Muscle of leg (tissue), 11 donors: ENCODE measurements around the gene IARS2. TPM values are rescaled to one million over a fixed set of nuclear protein-coding genes. Genes with fewer than 3 reads are reported as not detected.
A peak's percentile ranks its signal among the peaks of the same experiment; 100 is the strongest.
"Not testable (repeated sequence)": the region's sequence is repeated elsewhere in the genome, so short reads cannot be mapped to it uniquely, and the experiment has no call there.

Source experiments
- DNase-seq: peaks from one replicate; pipeline ENCODE4 v3.0.0; 2013
- H3K27ac ChIP-seq: one replicate; pipeline ENCODE4 v1.5.1; 2013; ENCODE audit warnings: mild to moderate bottlenecking, low read length, control low read depth
- H3K27me3 ChIP-seq: one replicate; pipeline ENCODE4 v1.6.1; 2013; ENCODE audit warnings: low read length; ENCODE audit not compliant: control insufficient read depth, insufficient read depth
- H3K36me3 ChIP-seq: one replicate; pipeline ENCODE4 v1.6.1; 2013; ENCODE audit warnings: low read length; ENCODE audit not compliant: control insufficient read depth, insufficient read depth
- H3K4me1 ChIP-seq: one replicate; pipeline ENCODE4 v1.6.1; 2013; ENCODE audit warnings: low read length; ENCODE audit not compliant: control insufficient read depth, insufficient read depth
- H3K4me3 ChIP-seq: one replicate; pipeline ENCODE4 v1.5.1; 2013; ENCODE audit warnings: low read length, control low read depth
- H3K9me3 ChIP-seq: replicated peaks from 2 replicates; pipeline ENCODE4 v1.6.1; 2013; ENCODE audit warnings: low read depth, low read length; ENCODE audit not compliant: control insufficient read depth
- WGBS: methylation state at CpG from one replicate; pipeline ENCODE4 v1.1.5; 2013; ENCODE audit warnings: missing lambda C conversion rate; ENCODE audit not compliant: insufficient coverage; 5-methylcytosine and 5-hydroxymethylcytosine counted together
- polyA plus RNA-seq, 8 donors: library from polyadenylated mRNA; unstranded; fragments of 120-200 nt; gene quantifications; one replicate each; pipeline versions ENCODE4 v1.2.1 to v1.2.3, GENCODE V29; 2013; ENCODE audit warnings: inconsistent platforms in 1 of 8, low replicate concordance in 1 of 8; ENCODE audit not compliant: insufficient read length in 8 of 8, insufficient read depth in 1 of 8
- total RNA-seq: library from RNA; stranded (reverse); fragments of 120-200 nt; gene quantifications from one replicate; pipeline ENCODE4 v1.2.4, GENCODE V29; 2013

The IARS2 gene
- total and polyA plus RNA-seq, 9 donors = 45.3 to 53.0 (median 49.3) TPM

DNA sequence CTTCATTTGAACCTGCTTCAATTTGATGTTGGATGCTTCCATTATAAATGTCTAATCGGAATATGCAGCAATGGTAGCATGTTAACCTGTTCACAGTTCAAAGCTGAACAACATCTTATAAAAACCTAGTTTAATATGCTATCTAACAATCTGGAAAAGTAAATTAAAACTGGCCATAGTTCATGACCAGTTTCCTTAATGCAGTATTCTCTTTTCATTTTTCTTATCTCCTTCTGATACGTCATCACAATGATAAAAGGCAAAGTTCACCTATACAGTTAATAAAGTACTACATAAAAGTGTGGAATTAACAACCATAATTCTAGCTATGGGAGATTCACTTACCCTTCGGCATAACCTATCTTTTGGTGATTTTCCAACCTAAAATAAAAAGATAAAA lies 65.1 kb downstream of the IARS2 start:
- WGBS = no CpG with 5 or more reads among the region's 3 CpGs
- Histone ChIP-seq H3K4me3 (no peak overlapping the region), H3K27me3 (no peaks in the 10 kb centered on the region), H3K4me1 (no peaks in the 10 kb centered on the region), H3K9me3 (no peaks in the 10 kb centered on the region), H3K36me3 (peaks cover 40% of the 10 kb centered on the region), H3K27ac (no peak overlapping the region)
- no peak for DNase-seq

DNA sequence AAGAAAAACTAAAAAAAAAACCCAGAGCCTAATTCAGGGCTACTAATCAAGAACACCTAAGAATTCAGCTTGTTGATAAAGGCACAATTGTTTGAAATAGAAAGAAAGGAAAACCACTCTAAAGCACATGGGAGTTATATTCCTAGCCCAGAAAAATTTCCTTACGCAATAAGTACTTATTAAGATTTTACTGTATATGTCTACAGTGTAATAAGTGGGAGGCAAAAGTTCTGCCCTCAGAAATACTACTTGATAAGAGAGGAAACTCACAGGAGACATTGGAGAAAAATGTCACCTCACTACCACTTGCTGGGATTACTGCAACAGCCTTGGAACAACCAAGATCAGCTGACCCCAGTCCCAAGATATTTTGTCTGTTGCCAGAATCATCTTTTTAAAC lies 66.1 kb downstream of the IARS2 start:
- no CpG with 5 or more reads among the region's 1 CpG for WGBS
- DNase-seq = no peak
- Histone ChIP-seq H3K36me3 (peaks cover 34% of the 10 kb centered on the region), H3K4me1 (no peaks in the 10 kb centered on the region), H3K27me3 (no peaks in the 10 kb centered on the region), H3K9me3 (no peaks in the 10 kb centered on the region), H3K27ac (no peak overlapping the region), H3K4me3 (no peak overlapping the region)

DNA sequence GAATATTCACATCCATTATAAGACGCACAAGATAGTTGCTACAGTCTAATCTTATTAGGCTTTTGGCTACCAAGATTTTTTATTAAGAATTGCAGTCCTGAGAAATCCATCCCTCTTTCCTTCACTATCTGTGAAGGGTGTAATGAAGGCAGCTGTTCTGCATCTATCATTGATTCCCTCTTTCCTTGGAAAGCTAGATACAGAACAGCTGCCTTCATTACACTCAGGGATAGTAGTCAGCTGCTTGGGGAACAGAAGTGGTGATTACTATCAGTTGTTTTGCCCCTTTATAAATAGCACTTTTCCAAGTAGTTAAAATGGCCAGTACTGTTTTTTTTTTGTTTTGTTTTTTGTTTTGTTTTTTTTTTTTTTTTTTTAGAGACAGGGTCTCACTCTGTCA lies 70.2 kb downstream of the IARS2 start:
- Histone ChIP-seq H3K27me3 (no peaks in the 10 kb centered on the region), H3K27ac (no peak overlapping the region), H3K9me3 (no peaks in the 10 kb centered on the region), H3K36me3 (peaks cover 15% of the 10 kb centered on the region), H3K4me3 (no peak overlapping the region), H3K4me1 (no peaks in the 10 kb centered on the region)
- WGBS = no CpG with 5 or more reads among the region's 1 CpG
- DNase-seq = peak; percentile 62

GRCh38 chr1:220164517-220164916 lies 70.6 kb downstream of the IARS2 start:
- Histone ChIP-seq H3K4me1 (no peaks in the 10 kb centered on the region), H3K36me3 (peaks cover 18% of the 10 kb centered on the region), H3K27me3 (no peaks in the 10 kb centered on the region), H3K4me3 (no peak overlapping the region), H3K27ac (peak overlapping the region; percentile 30), H3K9me3 (no peaks in the 10 kb centered on the region)
- WGBS = no CpG with 5 or more reads among the region's 2 CpGs
- DNase-seq = no peak

GRCh38 chr1:220166853-220167252 lies 72.9 kb downstream of the IARS2 start:
- Histone ChIP-seq H3K4me1 (no peaks in the 10 kb centered on the region), H3K27me3 (no peaks in the 10 kb centered on the region), H3K4me3 (no peak overlapping the region), H3K36me3 (peaks cover 17% of the 10 kb centered on the region), H3K9me3 (no peaks in the 10 kb centered on the region), H3K27ac (no peak overlapping the region)
- WGBS = no CpG with 5 or more reads among the region's 4 CpGs
- DNase-seq = no peak

GRCh38 chr1:220169887-220170286 lies 76.0 kb downstream of the IARS2 start:
- H3K27ac ChIP-seq = not testable (repeated sequence)
- WGBS = no CpG with 5 or more reads among the region's 4 CpGs

GRCh38 chr1:220170836-220171526 lies 77.0 kb downstream of the IARS2 start:
- no peaks in the 10 kb centered on the region for H3K4me1 ChIP-seq
- no peak overlapping the region for H3K27ac ChIP-seq
- no peak for DNase-seq
- H3K36me3 ChIP-seq = peaks cover 19% of the 10 kb centered on the region
- no peaks in the 10 kb centered on the region for H3K27me3 ChIP-seq
- WGBS = no CpG with 5 or more reads among the region's 1 CpG
- no peak overlapping the region for H3K4me3 ChIP-seq
- H3K9me3 ChIP-seq = no peaks in the 10 kb centered on the region

More at GRCh38 chr1:220169887-220170286, 76.0 kb downstream of the IARS2 start:
- not testable (repeated sequence) for H3K27me3 ChIP-seq, H3K9me3 ChIP-seq, H3K4me3 ChIP-seq, DNase-seq, H3K4me1 ChIP-seq
- peaks cover 19% of the 10 kb centered on the region for H3K36me3 ChIP-seq

GRCh38 chr1:220176540-220176939 lies 82.6 kb downstream of the IARS2 start:
- no peaks in the 10 kb centered on the region for H3K27me3 ChIP-seq
- H3K36me3 ChIP-seq = peaks cover 24% of the 10 kb centered on the region
- 100% methylated on average over 1 of the region's 1 CpG for WGBS
- no peak overlapping the region for H3K4me3 ChIP-seq
- no peak overlapping the region for H3K27ac ChIP-seq
- H3K9me3 ChIP-seq = peaks cover 2% of the 10 kb centered on the region
- no peak for DNase-seq
- H3K4me1 ChIP-seq = peaks cover under 1% of the 10 kb centered on the region

- no peak overlapping the region for H3K4me3 ChIP-seq
- H3K9me3 ChIP-seq = peaks cover 2% of the 10 kb centered on the region
- no CpG with 5 or more reads among the region's 1 CpG for WGBS
- peaks cover 3% of the 10 kb centered on the region for H3K4me1 ChIP-seq
- no peaks in the 10 kb centered on the region for H3K27me3 ChIP-seq
- H3K27ac ChIP-seq = no peak overlapping the region
- peaks cover 14% of the 10 kb centered on the region for H3K36me3 ChIP-seq
- DNase-seq = no peak
Measured at GRCh38 chr1:220182111-220182510, 88.2 kb downstream of the IARS2 start.

DNA sequence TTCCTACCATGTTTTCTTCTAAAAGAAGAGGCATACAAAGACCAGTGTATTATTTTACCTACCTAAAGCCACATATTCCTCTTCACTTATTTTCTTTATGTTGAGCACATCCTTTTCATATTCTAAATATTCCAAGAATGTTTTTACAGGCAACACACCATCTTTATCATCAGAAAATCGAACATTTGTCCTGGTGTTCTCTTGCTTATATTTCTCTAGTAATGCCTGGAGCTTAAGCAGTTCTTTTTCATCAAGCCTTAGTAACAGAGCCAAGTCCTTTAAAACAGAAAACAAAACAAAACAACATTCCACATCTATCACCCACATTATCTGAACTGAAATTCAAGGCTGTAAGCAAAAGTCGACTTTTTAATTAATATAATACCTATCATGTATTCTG lies 88.7 kb downstream of the IARS2 start:
- Histone ChIP-seq H3K9me3 (peaks cover 2% of the 10 kb centered on the region), H3K4me1 (peaks cover 3% of the 10 kb centered on the region), H3K27ac (no peak overlapping the region), H3K27me3 (no peaks in the 10 kb centered on the region), H3K4me3 (no peak overlapping the region), H3K36me3 (peaks cover 16% of the 10 kb centered on the region)
- no CpG with 5 or more reads among the region's 2 CpGs for WGBS
- no peak for DNase-seq

DNA sequence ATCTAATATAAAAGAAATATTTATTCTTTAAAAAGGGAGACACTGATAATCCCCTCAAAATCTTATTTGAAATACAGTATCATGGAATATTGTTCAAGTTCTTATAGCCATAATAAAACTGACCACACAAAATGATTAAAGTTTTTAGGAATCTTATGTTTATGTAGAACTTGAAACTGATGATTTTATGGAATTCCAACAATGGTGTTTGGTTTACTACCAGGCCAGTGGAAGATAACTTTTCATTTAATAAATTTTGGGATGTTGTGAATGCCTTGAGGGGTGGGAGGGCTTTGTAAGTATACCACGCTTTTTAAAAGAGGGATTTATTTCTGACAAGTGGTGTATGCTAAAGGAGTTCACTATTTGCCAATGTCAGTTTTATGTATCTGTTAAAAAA lies 90.6 kb downstream of the IARS2 start:
- Histone ChIP-seq H3K27ac (no peak overlapping the region), H3K9me3 (no peaks in the 10 kb centered on the region), H3K36me3 (peaks cover 19% of the 10 kb centered on the region), H3K4me3 (no peak overlapping the region), H3K4me1 (peaks cover 3% of the 10 kb centered on the region), H3K27me3 (no peaks in the 10 kb centered on the region)
- DNase-seq = no peak
- 100% methylated on average over 1 of the region's 1 CpG for WGBS
